HL-60/S4 (cell line): ENCODE measurements around the gene ZEB2.
"Not testable (repeated sequence)": the region's sequence is repeated elsewhere in the genome, so short reads cannot be mapped to it uniquely, and the experiment has no call there.

Experiments used
- in situ Hi-C: fragments of 300-500 bp; cut with MboI; formaldehyde crosslinking; loops from 2 replicates; pipeline ENCODE4 v1.14.3; 2022; ENCODE audit warnings: low sequenced_read_pairs

Gene ZEB2

GRCh38 chr2:144390424-144391020, 129.4 kb downstream of the ZEB2 start:
- in situ Hi-C loops, result no loop called here

- in situ Hi-C loops, result no loop called here
Measured at GRCh38 chr2:144389930-144390311, 130.0 kb downstream of the ZEB2 start.

- in situ Hi-C loops, result no loop called here
Measured at GRCh38 chr2:144389151-144389929, 130.6 kb downstream of the ZEB2 start.

GRCh38 chr2:144385381-144385780, 134.5 kb downstream of the ZEB2 start:
- in situ Hi-C loops, result no loop called here

GRCh38 chr2:144383571-144384100, 136.3 kb downstream of the ZEB2 start:
- in situ Hi-C loops, result no loop called here

GRCh38 chr2:144382849-144383248, 137.1 kb downstream of the ZEB2 start:
- in situ Hi-C loops, result no loop called here

GRCh38 chr2:144381716-144382115, 138.2 kb downstream of the ZEB2 start:
- in situ Hi-C loops, result no loop called here

- in situ Hi-C loops, result no loop called here
Measured at GRCh38 chr2:144379851-144380311, 140.0 kb downstream of the ZEB2 start.

- in situ Hi-C loops, result no loop called here
Measured at GRCh38 chr2:144378551-144378950, 141.4 kb downstream of the ZEB2 start.

- in situ Hi-C loops, result no loop called here
Measured at GRCh38 chr2:144377914-144378313, 142.0 kb downstream of the ZEB2 start.

- in situ Hi-C loops, result no loop called here
Measured at GRCh38 chr2:144376926-144377325, 143.0 kb downstream of the ZEB2 start.

GRCh38 chr2:144376460-144376859, 143.5 kb downstream of the ZEB2 start:
- in situ Hi-C loops, result no loop called here

- in situ Hi-C loops, result no loop called here
Measured at GRCh38 chr2:144374163-144374661, 145.7 kb downstream of the ZEB2 start.

- in situ Hi-C loops, result no loop called here
Measured at GRCh38 chr2:144372410-144373080, 147.4 kb downstream of the ZEB2 start.

GRCh38 chr2:144370937-144371584, 148.9 kb downstream of the ZEB2 start:
- in situ Hi-C loops, result no loop called here

- in situ Hi-C loops, result no loop called here
Measured at GRCh38 chr2:144369416-144369815, 150.5 kb downstream of the ZEB2 start.

GRCh38 chr2:144366825-144367429, 153.0 kb downstream of the ZEB2 start:
- in situ Hi-C loops, result no loop called here

- in situ Hi-C loops, result no loop called here
Measured at GRCh38 chr2:144364944-144365738, 154.8 kb downstream of the ZEB2 start.

- in situ Hi-C loops, result not testable (repeated sequence)
Measured at GRCh38 chr2:144364247-144364646, 155.7 kb downstream of the ZEB2 start.

- in situ Hi-C loops, result no loop called here
Measured at GRCh38 chr2:144362401-144362800, 157.5 kb downstream of the ZEB2 start.
